Activated naive CD4-positive, alpha-beta T cell treated with anti-CD3 and anti-CD28 coated beads, Interleukin-2, amount 50 U/mL, for 72 hours (primary cell): ENCODE measurements around the gene PRKCH. TPM values are rescaled to one million over a fixed set of nuclear protein-coding genes. Genes with fewer than 3 reads are reported as not detected.
"Not testable (repeated sequence)": the region's sequence is repeated elsewhere in the genome, so short reads cannot be mapped to it uniquely, and the experiment has no call there.

Experiments used
- ATAC-seq, 2 donors: fragments of 150-1000 bp; cut with Tn5 transposase; 2 replicates each; pipeline ENCODE4 v1.10.0; 2021; ENCODE audit warnings: mild to moderate bottlenecking in 2 of 2, moderate library complexity in 2 of 2
- DNase-seq, 2 donors: peaks; one replicate each; pipeline ENCODE4 v3.0.0; 2021 to 2022; ENCODE audit warnings: low spot score in 2 of 2
- H3K27ac Mint-ChIP-seq, 2 donors: one replicate each; pipeline ENCODE4 v1.8.0; 2022; ENCODE audit warnings: mild to moderate bottlenecking in 2 of 2, mixed read lengths in 2 of 2
- H3K36me3 Mint-ChIP-seq, 2 donors: one replicate each; pipeline ENCODE4 v1.8.0; 2022; ENCODE audit warnings: mixed read lengths in 2 of 2
- H3K9me3 Mint-ChIP-seq, 2 donors: one replicate each; pipeline ENCODE4 v1.8.0; 2022; ENCODE audit warnings: mixed read lengths in 2 of 2
- total RNA-seq, 2 donors: library from RNA; stranded (reverse); gene quantifications; one replicate each; pipeline ENCODE4 v1.2.3, GENCODE V29; 2022

Gene PRKCH
- total RNA-seq, 2 donors from 2014 or later, result 131 to 216 TPM

DNA sequence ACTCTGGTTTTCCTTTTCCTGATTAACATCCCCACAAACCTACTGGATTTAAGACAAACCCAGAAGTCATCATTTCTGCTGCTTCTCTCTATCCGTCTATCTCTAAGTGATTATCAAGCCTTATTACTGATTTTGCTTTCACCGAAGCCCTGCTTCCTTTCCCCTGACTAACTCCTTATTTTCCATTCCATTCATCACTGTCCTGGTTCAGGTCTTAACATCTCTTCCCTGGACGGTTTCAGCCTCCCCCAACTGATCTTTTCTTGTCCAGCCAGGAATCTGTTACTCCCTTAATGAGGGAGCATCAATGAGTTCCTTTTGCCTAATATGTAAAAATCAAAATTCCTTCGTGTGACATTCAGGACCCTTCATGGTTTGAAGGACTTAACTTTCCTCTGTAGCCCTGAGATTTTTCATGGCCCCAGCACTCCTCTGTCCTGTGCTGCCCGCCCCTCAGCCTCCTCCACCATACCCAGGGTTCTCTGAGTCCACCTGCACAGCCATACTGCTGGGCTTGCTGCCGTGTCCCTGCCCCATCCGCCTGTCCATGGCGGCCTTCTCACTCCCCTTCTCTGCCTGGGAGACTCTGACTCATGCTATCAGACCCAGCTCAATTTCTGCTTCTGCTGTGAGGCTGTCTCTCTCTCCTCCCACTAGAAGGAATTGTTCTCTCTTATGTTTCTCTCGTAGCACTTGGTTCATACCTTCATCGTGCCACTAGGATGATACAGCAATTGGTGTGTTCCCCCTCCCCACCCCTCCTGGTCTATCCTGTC is 206.1 kb downstream of the PRKCH start:
- DNase-seq, result no peak
- no peak for ATAC-seq
- peaks cover 36 to 52% of the 10 kb centered on the region in 2 donors for H3K36me3 Mint-ChIP-seq
- peaks cover 2 to 11% of the 10 kb centered on the region in 2 donors for H3K9me3 Mint-ChIP-seq
- H3K27ac Mint-ChIP-seq, result peak overlapping the region; percentile 92 to 97

- H3K27ac Mint-ChIP-seq, result peak overlapping the region; percentile 92 to 97
- H3K36me3 Mint-ChIP-seq, result peaks cover 35 to 53% of the 10 kb centered on the region in 2 donors
- H3K9me3 Mint-ChIP-seq, result peaks cover 0 to 10% of the 10 kb centered on the region in 2 donors
- peak; percentile 33 to 51 for ATAC-seq
- peak in 1 of 2 donors; percentile 72 for DNase-seq
These were observed 207.2 kb downstream of the PRKCH start for GRCh38 chr14:61528591-61529021.

- H3K9me3 Mint-ChIP-seq, ATAC-seq, DNase-seq: not testable (repeated sequence)
- Mint-ChIP-seq H3K27ac (peak overlapping the region; percentile 74 to 97), H3K36me3 (peaks cover 42 to 61% of the 10 kb centered on the region in 2 donors)
These were observed 208.0 kb downstream of the PRKCH start for GRCh38 chr14:61529360-61529759.

DNA sequence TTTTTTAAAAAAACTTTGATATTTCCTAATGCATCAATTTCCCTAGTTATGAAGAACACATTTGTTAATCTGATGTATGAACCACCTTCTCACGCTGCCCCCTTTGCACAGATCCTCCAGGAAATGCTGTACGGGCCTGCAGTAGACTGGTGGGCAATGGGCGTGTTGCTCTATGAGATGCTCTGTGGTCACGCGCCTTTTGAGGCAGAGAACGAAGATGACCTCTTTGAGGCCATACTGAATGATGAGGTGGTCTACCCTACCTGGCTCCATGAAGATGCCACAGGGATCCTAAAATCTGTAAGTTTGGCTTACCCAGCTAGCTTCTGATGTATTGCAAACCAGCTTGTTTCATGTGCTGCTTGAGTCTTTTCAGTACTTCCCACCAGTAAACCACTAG is 208.9 kb downstream of the PRKCH start:
- H3K9me3 Mint-ChIP-seq, result peaks cover 0 to 10% of the 10 kb centered on the region in 2 donors
- ATAC-seq (no peak), DNase-seq (no peak)
- H3K27ac Mint-ChIP-seq, result peak overlapping the region in 1 of 2 donors; percentile 18
- peaks cover 52 to 70% of the 10 kb centered on the region in 2 donors for H3K36me3 Mint-ChIP-seq

DNA sequence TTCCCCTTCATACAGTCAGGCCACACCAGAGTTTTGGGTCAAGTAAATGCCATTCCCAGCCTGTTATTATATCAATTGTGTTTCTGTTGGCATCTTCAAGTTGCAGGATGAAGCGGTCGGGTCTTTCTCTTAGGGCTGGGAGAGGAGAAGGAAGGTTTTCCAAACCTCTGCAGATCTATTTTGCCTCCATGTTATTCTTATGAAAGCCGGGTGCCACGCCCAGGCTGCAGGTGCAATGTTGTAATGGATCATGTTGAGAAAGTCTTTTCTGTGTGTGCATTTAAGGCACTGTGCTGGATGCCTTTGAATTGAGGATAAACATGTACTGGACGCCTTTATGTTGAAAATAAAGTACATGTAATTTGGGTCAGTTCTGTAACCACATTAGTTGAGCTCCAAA is 209.5 kb downstream of the PRKCH start:
- Mint-ChIP-seq H3K27ac (peak overlapping the region in 1 of 2 donors; percentile 18), H3K9me3 (peaks cover 0 to 10% of the 10 kb centered on the region in 2 donors), H3K36me3 (peaks cover 58 to 76% of the 10 kb centered on the region in 2 donors)
- DNase-seq (no peak), ATAC-seq (no peak)

DNA sequence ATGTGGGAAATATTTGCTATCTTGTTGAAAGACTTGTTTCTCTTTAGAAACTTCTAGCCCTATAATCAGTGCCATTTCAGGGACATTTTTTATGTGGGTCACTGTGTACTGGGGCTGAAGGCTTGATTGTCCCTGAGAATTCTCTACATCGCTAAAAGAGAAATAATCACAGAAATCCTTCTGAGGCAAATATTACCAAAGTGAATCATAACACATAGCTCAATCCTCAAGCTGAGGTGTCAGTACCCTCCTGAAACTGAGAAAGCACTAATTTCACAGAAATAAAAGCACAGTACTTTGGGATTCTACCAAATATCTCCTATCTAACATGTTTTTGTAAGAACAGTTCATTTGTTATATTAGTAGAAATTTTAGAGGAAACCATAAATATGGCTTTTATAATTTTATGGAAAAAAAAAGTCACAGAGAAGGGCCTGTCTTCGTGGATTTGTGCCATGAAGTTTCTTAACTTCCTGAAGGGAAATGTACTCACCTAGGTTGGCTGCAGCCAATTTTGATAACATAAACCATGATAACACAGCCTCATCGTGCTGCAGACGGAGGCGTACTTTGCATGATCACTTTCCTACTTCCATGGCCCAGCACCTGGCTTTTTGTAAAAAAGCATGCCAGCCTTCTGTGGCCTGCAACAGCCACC is 210.2 kb downstream of the PRKCH start:
- Mint-ChIP-seq H3K36me3 (peaks cover 56 to 79% of the 10 kb centered on the region in 2 donors), H3K9me3 (peaks cover 0 to 10% of the 10 kb centered on the region in 2 donors), H3K27ac (no peak overlapping the region)
- ATAC-seq (no peak), DNase-seq (no peak)

GRCh38 chr14:61532123-61532505 is 210.7 kb downstream of the PRKCH start:
- DNase-seq (no peak), ATAC-seq (no peak)
- Mint-ChIP-seq H3K9me3 (peaks cover 0 to 10% of the 10 kb centered on the region in 2 donors), H3K27ac (no peak overlapping the region), H3K36me3 (peaks cover 54 to 82% of the 10 kb centered on the region in 2 donors)

DNA sequence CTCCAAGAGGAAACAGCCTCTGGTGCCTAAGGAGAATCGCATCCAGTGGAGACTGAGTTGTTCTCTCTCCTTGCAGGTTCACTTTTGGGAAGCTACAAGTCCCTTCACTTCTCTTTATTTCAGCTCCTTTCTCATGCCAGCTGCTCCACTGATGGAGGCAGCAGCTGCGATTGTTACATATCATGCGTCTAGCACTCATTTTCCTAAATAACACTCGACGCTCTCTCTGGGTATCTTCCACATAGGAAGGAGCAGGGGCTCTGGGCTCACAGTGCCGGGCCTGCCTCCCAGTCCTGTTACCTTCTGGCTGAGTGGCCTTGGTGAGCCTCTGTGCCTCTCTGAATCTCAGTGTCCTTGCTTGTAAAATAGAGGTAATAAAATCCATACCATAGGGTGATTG is 211.4 kb downstream of the PRKCH start:
- no peak for ATAC-seq
- DNase-seq, result no peak
- H3K27ac Mint-ChIP-seq, result peak overlapping the region in 1 of 2 donors; percentile 70
- peaks cover 0 to 10% of the 10 kb centered on the region in 2 donors for H3K9me3 Mint-ChIP-seq
- H3K36me3 Mint-ChIP-seq, result peaks cover 48 to 82% of the 10 kb centered on the region in 2 donors

DNA sequence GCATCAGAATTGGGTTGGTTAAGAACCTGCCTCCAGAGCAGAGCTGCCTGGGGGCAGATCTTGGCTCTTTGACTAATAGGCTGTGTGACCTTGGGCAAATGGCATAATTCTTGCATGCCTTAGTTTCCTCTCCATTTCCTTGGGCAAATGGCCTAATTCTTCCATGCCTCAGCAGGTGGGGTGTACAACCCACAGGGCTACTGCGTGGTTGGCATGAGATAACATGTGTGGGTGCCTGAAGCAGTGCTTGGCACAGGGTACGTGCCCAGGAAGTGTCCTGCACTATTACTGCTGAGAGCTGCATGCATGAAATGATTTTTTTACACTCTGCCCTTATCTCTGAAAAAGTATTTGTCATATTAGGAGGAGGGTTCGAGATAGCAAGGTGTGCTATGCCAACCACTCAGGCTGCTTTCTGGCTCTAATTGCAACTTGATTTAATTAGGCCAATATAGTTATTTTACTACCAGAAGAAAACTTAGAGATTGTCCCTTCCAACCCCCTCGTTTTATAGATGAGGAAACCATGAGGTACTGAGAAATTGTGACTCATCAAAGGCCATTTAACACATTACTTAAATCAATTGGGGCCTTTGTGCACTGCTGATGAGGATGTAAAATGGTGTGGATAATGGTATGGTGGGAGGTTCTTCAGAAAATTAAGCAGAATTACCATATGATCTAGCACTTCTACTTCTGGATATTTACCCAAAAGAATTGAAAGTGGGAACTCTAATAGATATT is 212.3 kb downstream of the PRKCH start:
- Mint-ChIP-seq H3K27ac (peak overlapping the region in 1 of 2 donors; percentile 52), H3K36me3 (peaks cover 43 to 78% of the 10 kb centered on the region in 2 donors), H3K9me3 (peaks cover 0 to 4% of the 10 kb centered on the region in 2 donors)
- DNase-seq (no peak), ATAC-seq (peak; percentile 30 to 53)

- Mint-ChIP-seq H3K27ac (peak overlapping the region; percentile 24 to 76), H3K9me3 (no peaks in the 10 kb centered on the region), H3K36me3 (peaks cover 42 to 82% of the 10 kb centered on the region in 2 donors)
- DNase-seq (no peak), ATAC-seq (no peak)
These were observed 213.7 kb downstream of the PRKCH start for GRCh38 chr14:61535032-61535431.

GRCh38 chr14:61535458-61535857 is 214.1 kb downstream of the PRKCH start:
- DNase-seq, result no peak
- Mint-ChIP-seq H3K36me3 (peaks cover 44 to 81% of the 10 kb centered on the region in 2 donors), H3K9me3 (no peaks in the 10 kb centered on the region), H3K27ac (peak overlapping the region; percentile 9 to 76)
- ATAC-seq, result no peak

DNA sequence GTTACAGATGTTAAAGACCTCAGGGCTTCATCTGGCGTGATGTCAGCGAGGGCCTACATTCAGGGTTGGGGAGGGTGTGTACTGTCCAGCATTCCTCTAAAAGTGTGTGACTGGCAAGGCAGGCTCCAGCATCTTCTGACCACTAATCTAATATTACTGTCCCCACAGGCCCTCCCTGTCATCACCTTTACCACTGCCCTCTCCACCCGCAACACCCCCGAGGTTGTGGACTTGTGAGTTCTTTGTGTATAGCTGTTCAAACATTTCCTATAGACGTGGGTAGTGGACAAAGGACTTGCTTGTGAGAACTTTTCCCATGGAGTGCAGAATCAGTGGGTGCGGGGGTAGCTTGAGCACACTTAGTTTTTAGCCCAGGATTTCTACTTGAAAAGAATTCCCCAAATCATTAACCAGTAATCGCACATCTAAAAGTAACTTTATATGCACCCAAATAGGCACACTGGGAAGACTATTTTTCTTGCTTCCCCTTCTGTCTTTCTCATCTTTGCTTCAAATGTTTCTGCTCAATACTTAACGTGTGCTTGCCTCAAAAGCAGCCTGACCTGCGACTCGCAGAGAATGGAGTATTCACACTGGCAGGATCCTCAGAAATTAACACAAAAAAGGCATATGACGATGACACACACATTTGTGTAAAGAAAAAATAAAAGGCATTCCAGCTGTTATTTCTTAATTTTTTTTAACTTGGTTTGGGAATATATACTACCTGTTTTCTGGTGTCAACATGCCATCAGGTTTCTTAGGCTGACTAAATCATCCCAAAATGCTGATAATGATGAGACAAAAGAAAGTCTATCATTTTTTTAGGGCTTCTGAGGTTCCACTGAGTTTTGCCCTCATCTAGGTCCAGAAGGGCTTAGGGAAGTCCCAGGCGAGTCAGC is 215.5 kb downstream of the PRKCH start:
- H3K27ac Mint-ChIP-seq, result peak overlapping the region; percentile 76 to 95
- no peaks in the 10 kb centered on the region for H3K9me3 Mint-ChIP-seq
- peaks cover 50 to 88% of the 10 kb centered on the region in 2 donors for H3K36me3 Mint-ChIP-seq
- DNase-seq (no peak), ATAC-seq (no peak)

GRCh38 chr14:61537563-61538463 is 216.4 kb downstream of the PRKCH start:
- peaks cover 47 to 83% of the 10 kb centered on the region in 2 donors for H3K36me3 Mint-ChIP-seq
- peak; percentile 76 to 85 for ATAC-seq
- peak overlapping the region; percentile 76 to 95 for H3K27ac Mint-ChIP-seq
- peak in 1 of 2 donors; percentile 69 for DNase-seq
- H3K9me3 Mint-ChIP-seq, result no peaks in the 10 kb centered on the region

DNA sequence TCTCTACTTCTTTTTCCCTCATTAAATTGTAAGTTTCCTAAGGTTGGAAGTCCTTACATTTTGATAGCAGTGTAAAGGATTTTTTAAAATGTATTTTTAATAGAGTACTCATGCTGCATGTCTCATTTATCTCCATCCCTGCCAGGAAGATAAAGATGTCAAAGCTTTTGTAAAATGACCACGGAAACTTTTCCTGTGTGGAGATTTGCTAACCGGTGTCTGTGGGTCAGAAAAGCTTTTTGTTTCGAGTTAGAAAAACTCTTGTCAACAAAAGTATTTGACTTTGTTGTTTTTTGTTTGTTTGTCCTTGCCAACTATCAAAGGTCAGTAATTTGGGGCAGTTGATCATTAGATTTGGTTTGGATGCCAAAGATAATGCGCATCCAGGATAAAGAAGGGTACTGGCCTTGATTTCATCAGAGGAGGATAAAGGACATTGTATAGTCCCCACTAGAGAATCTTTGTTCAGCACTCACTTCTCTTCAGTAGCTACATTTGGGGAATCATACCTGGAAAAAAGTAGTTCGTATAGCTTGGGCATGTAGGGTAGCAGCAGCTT is 217.2 kb downstream of the PRKCH start:
- DNase-seq, result no peak
- Mint-ChIP-seq H3K27ac (peak overlapping the region; percentile 69 to 76), H3K36me3 (peaks cover 44 to 79% of the 10 kb centered on the region in 2 donors), H3K9me3 (no peaks in the 10 kb centered on the region)
- no peak for ATAC-seq

GRCh38 chr14:61539631-61540030 is 218.3 kb downstream of the PRKCH start:
- peak overlapping the region in 1 of 2 donors; percentile 64 for H3K27ac Mint-ChIP-seq

More at GRCh38 chr14:61539631-61540030, 218.3 kb downstream of the PRKCH start:
- ATAC-seq, result no peak
- Mint-ChIP-seq H3K36me3 (peaks cover 33 to 70% of the 10 kb centered on the region in 2 donors), H3K9me3 (no peaks in the 10 kb centered on the region)
- no peak for DNase-seq
